PC-9 (cell line): ENCODE measurements around the gene SNX8.

Experiments used
- CTCF ChIP-seq: fragments of 200-600 bp; sonication (generic); conservative IDR thresholded peaks from 2 replicates; pipeline ENCODE4 v1.6.1; 2017; ENCODE audit warnings: mixed run types, antibody characterized with exemption, mild to moderate bottlenecking, moderate library complexity
- EZH2 ChIP-seq: fragments of 200-600 bp; sonication (generic); IDR thresholded peaks from 2 replicates; pipeline ENCODE4 v1.8.0; 2017; ENCODE audit warnings: antibody characterized with exemption, low read depth

GRCh38 chr7:2256306-2257045, 57.8 kb downstream of the SNX8 start:
- TF ChIP-seq CTCF = no peak
- TF ChIP-seq EZH2 = no peak
